ENCODE measurements around the gene OTUB2.
A peak's percentile ranks its signal among the peaks of the same experiment; 100 is the strongest.

Gene OTUB2

GRCh38 chr14:93997082-93997481 is 29.1 kb upstream of the OTUB2 start, which contains the start of gene CCDC197:
Gene CCDC197, plus strand, starts transcription at chr14:93997301. Its CDS starts 831 bp downstream, at chr14:93998132.
- no peak for DNase-seq

- no peak for DNase-seq
Measured at GRCh38 chr14:93997916-93998870, 27.9 kb upstream of the OTUB2 start.

DNA sequence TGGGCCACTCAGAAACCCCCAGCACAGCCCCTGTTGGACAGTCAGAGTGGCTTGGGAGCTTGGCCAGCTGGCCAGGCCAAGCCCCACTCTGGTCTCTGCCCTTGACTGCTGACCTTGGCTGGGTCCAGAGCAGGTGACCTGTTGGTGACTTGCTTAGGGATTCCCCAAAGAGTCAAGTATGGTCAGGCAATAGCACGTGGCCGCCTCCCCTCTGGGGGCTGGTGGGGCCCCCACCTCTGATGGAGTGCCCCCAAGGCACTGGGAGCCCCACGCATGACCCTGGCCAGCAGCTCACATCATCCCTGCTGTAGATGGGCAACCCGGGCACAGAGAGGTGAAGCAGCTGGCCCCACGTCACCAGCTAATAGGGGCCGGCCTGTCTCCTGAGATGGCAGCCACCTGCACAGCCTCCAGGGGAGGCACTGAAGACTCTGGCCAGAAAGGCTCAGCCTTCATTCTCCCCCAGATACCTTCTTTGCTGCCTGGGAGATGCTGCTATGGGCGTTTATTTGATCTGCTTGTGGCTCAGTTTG is 27.2 kb upstream of the OTUB2 start:
- DNase-seq, result no peak

GRCh38 chr14:93999573-93999972 is 26.6 kb upstream of the OTUB2 start:
- no peak for DNase-seq

DNA sequence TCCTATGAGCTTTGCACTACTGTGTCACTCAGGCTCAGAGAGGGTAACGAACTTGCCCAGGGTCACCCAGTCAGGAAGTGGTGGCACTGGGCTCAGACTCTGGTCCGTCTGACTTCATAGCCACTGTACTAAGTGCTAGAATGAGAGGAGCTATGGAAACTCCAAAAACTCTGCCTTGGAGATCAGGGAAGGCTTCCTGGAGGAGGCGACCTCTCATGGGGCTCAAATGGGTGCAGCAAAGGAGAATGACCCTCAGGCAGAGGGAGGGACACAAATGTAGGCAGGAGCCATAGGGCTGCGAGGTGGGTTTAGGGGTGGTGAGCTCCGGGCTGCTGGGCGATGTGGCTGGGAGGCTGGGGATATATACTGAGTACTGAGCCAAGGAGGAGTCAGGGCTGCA is 25.9 kb upstream of the OTUB2 start:
- DNase-seq, result no peak

DNA sequence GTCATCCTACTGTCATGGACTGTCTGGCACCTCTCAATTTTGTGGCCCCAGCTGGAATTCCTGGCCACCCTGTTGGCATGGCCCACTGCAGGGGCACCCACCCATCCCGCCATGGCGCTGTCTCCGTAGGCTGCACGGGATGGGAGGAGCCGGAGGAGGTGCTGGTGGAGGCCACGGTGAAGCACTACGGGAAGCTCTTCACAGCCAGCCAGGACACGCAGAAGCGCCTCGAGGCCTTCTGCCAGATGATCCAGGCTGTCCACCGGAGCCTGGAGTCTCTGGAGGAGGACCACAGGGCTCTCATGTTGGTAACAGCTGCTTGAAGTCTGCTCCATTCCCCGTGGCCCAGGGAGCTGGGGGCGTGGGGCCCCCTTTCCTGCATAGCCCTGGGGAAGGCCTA is 25.1 kb upstream of the OTUB2 start:
- DNase-seq, result no peak

DNA sequence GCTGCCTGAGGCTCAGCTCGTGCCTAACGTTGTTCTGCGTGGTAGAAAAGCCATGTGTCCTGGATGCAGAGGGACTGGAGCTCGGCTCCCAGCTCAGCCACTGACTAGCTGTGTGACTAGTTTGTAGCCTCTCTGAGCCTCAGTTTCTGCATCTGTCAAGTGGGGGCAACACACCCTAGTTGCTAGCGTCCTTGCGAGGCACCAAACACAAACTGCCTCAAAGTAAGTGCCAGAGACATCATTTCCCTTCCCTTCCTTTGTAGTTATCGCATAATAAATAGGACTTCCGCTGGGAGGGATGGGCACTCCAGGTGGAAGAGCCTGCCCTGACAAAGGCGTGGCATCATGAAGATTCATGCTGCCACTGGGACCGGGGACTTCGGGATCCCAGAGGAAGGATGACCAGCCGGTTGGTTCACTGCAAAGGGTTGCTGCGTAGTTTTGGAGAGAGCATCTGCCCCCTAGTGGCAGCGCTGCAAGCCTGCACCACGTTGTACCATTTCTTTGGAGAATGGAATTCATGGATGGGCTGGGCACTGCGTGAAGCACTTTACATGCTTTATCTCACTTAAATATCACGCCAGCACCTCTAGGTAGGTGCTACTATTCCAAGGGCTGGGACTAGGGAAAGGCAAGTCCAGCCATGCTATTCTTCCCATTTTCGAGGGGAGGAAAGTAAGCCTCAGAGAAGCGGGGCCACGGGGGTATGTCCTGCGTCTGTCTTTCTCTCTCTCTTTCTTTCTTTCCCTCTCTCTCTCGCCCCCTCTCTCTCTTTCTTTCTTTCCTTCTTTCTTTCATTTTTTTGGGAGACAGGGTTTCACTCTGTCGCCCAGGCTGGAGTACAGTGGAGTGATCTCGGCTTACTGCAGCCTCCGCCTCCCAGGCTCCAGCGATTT is 24.4 kb upstream of the OTUB2 start:
- peak; percentile 51 for DNase-seq

- DNase-seq, result no peak
Measured at GRCh38 chr14:94003397-94003796, 22.7 kb upstream of the OTUB2 start.

- no peak for DNase-seq
Measured at GRCh38 chr14:94004015-94004414, 22.1 kb upstream of the OTUB2 start.

DNA sequence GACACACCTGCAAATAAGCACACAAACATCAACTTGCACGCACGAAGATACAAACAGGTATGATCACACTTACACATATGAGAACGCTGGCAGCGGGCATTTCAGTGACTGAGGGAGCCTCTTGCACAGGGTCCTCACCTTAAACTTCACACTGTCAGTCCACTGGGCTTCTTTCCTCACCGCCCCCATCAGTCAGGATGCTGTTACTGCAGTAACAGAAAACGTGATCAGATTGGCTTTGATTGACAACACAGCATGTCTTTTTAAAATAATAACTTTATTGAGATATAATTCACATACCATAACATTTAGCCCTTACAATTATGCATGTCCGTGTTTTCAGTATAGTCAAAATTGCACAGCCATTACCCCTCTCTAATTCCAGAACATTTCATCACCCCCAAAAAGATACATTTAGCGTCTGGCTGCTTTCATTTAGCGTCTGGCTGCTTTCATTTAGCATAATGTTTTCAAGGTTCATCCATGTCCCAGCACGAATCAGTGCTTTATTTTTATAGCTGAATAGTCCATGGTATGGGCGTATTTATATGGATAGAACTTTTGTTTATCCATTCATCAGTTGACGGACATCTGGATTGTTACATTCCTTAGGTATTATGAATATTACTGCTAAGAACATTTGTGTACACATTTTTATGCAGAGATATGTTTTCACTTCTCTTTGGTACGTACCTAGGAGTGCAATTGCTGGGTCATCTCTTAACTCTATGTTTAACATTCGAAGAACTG is 20.6 kb upstream of the OTUB2 start:
- DNase-seq, result no peak

DNA sequence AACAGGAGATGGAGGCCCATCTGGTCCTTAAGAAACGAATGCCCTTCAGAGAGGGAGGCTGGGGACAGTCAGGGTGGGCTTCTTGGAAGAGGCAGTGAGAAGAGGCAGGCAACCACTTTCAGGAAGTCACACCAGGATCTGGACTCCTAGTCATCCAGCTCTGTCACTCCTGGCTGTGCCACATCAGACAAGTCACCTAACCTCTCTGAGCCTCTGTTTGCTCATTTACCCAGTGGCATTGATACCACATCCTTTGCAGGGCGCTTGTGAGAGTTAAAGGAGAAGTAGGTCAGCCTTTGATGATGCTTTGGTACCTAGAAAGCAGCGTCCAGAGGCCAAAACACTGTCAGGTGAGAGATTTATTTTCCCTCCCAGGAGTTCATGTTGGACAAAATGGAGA is 17.9 kb upstream of the OTUB2 start:
- no peak for DNase-seq

DNA sequence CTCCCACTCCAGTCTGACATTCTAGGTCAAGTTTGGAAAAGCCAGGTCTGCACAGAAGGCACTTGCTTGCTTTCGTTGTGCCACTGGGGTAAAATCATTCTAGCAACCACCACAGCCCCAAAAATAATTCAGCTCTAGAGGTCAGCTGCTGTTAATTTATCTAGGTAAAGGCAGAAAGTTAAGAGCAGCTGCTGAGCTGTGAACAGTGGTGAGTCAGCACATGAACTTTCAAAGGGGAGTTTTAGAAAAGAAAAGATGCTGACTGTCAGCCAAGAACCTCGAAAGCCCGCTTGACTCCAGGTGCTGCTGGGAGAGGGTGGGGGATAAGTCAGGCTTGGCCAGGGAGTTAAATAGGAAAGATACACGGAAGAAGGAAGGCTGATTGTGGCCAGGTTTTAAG is 16.4 kb upstream of the OTUB2 start:
- DNase-seq, result no peak

DNA sequence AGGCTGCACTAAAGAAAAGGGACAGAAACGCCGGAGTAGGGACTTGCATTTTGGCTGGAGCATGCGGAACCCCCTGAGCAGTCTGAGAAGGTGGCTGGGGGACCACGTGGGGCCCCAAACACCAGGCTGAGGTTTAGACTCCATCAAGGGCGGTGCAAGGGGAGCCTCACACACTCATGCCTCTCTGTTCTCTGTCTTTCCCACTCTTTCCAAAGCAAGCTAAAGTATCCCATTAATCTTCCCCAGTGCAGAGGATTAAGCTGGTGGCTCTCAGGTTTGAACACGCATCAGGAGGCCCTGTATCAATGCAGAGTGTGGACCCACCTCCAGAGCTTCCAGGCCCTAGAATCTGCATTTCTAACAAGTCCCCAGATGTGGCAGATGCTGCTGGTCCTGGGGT is 15.5 kb upstream of the OTUB2 start:
- no peak for DNase-seq

GRCh38 chr14:94011795-94012194 is 14.3 kb upstream of the OTUB2 start:
- no peak for DNase-seq

DNA sequence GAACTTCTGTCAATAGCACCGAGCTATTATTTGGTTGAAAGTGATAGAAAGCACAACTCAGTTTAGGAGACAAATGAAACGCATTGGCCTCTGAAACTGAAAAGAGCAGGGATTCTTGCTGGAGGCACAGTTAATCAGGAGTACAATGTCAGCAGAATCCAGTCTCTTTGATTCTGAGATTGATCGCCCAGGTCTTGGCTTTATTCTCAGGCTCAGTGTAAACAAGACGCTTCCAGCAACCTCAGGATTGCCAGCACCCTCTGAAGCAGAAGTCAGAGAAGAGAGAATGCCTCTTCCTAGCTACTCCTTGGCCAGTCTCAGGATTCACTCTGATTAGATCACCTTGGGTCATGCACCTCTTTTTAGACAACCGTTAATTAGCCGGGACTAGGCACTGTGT is 11.8 kb upstream of the OTUB2 start:
- no peak for DNase-seq

- no peak for DNase-seq
Measured at GRCh38 chr14:94015223-94015622, 10.9 kb upstream of the OTUB2 start.

DNA sequence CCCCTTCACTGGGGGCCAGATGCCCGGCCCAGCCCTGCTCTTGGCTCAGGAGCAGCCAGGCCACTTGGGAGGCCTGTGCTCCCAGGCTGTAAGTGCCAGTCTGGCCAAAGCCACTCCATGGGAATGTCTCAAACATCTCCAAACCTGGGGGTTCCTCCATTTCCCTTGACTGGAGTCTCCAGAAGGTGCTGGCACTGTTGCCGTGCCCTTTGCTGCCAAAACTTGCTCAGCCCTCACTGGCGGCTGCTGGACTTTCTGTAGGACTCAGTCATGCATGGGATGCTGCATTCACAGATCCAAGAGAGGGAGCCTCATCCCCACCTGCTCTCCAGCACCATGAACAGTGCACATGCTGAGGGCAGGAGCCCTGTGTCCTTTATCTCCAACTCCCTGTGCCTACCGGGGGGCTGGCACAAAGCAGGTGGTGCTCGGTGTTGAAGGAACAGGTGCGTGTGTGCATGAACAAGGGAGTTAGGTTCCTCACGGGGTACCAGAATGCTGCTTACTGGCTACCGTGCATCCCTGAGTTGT is 9.6 kb upstream of the OTUB2 start:
- DNase-seq, result no peak

DNA sequence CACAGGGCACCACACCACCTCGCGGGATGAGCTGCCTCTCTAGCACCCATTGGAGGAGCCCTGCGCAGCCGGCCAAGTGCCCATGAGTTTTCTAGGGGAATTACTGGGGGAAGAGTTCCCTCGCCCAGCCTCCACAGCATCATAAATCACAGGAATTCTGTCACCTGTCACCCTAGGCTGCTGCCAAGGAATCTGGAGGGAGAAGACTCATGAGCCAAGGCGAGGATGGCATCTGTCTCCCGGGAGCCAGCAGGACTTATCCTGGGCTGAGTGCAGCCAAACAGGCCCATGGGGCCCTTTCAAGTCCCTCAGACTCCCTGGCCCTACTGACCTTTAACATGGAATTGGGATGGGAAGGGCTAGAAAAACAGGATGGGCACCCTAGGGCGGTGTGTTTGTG is 7.8 kb upstream of the OTUB2 start:
- no peak for DNase-seq

- no peak for DNase-seq
Measured at GRCh38 chr14:94019329-94019728, 6.8 kb upstream of the OTUB2 start.

GRCh38 chr14:94020267-94020666 is 5.9 kb upstream of the OTUB2 start:
- no peak for DNase-seq

DNA sequence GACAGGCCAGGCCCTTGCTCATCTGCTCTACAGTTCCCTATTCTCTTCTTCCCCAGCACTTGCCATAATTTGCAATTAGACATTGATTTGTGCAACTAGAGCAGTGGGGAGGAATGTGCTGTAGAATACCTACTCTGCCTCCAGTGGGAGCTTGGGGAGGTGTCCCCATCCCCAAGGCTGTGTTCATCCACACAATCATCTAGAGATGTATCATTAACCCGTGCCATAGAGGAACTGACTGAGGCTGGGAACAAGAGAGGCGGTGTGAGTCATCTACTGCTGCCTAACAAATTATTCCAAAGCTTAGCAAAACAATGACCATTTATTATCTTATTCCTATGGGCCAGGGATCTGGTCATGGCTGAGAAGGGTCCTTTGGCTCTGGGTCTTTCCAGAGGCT is 5.1 kb upstream of the OTUB2 start:
- DNase-seq, result no peak

DNA sequence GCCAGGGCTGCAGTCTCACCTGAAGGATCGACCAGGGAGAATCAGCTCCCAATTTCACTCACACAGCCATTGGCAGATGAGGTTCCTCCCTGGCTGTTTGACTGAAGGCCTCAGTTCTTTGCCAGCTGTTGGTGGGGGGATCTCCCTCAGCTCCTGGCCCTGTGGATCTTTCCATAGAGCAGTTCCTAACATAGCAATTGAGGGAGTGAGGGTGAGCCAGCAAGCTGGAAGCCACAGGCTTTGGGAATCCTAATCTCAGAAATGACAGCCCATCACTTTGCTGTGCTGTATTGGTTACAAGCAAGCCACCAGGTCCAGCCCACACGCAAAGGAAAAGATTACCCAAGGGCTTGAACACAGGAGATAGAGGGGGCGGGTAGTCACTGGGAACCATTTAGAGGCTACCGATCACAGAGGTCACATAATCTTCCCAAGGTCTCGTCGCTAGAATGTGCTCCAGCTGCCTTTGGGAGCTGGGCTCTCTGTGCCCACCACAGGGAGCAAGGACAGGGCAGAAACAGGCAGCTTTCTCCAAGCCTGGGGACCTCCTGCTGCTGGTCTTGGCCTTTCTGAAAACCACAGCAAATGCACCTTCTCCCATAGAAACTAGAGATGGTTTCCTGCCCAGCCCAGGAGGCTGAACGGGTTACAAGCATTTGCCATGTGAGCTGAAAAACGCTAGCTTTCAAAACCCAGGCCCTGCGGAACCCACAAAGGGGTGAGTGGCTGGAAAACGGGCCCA is 4.6 kb upstream of the OTUB2 start:
- no peak for DNase-seq

All from activated T-cell treated with anti-CD3 and anti-CD28 coated beads for 4 hours (primary cell).